CD14-positive monocyte (primary cell): Measurements from ENCODE around the gene FRZB. TPM values are rescaled to one million over a fixed set of nuclear protein-coding genes. Genes with fewer than 3 reads are reported as not detected.

Experiments
- DNase-seq, 3 donors: peaks; one replicate each; pipeline ENCODE4 v3.0.0-alpha.2; 2011 to 2022
- H2AFZ ChIP-seq: 2 replicates; pipeline ENCODE4 v1.6.0; 2012; ENCODE audit warnings: mild to moderate bottlenecking, low read depth, low read length, inconsistent platforms; ENCODE audit not compliant: insufficient read depth, poor library complexity, severe bottlenecking
- H3K27ac ChIP-seq, 2 donors: 1 replicate in 1 of 2; 2 replicates in 1 of 2; pipeline ENCODE4 v1.5.1; 2012 to 2013; ENCODE audit warnings: low read length in 2 of 2, control low read depth in 1 of 2, inconsistent platforms in 1 of 2, low read depth in 1 of 2, mild to moderate bottlenecking in 1 of 2
- H3K27me3 ChIP-seq, 2 donors: one replicate each; pipeline versions ENCODE4 v1.6.0 to v1.6.1; 2011 to 2013; ENCODE audit warnings: low read length in 2 of 2; ENCODE audit not compliant: control insufficient read depth in 2 of 2, insufficient read depth in 2 of 2
- H3K36me3 ChIP-seq, 2 donors: replicated peaks in 1 of 2; 1 replicate in 1 of 2; 2 replicates in 1 of 2; pipeline versions ENCODE4 v1.5.1 to v1.6.1; 2012 to 2013; ENCODE audit warnings: low read length in 2 of 2, control low read depth in 1 of 2, inconsistent platforms in 1 of 2, mild to moderate bottlenecking in 1 of 2; ENCODE audit not compliant: insufficient read depth in 2 of 2, control insufficient read depth in 1 of 2
- H3K4me1 ChIP-seq, 2 donors: 1 replicate in 1 of 2; 2 replicates in 1 of 2; pipeline versions ENCODE4 v1.5.1 to v1.6.1; 2012 to 2013; ENCODE audit warnings: low read length in 2 of 2, control low read depth in 1 of 2, inconsistent platforms in 1 of 2, mild to moderate bottlenecking in 1 of 2, moderate library complexity in 1 of 2; ENCODE audit not compliant: insufficient read depth in 2 of 2, control insufficient read depth in 1 of 2
- H3K4me2 ChIP-seq: replicated peaks from 2 replicates; pipeline ENCODE3; 2012; ENCODE audit warnings: low read length, moderate library complexity, mild to moderate bottlenecking; ENCODE audit not compliant: poor library complexity, severe bottlenecking; ENCODE audit errors: extremely low read depth
- H3K4me3 ChIP-seq, 3 experiments: fragments of 200-600 bp in 1 of 3; sonication (generic) in 1 of 3; replicated peaks in 1 of 3; 1 replicate in 2 of 3; 2 replicates in 1 of 3; pipeline ENCODE4 v1.5.1; 2011 to 2013; ENCODE audit warnings: low read length in 3 of 3, mild to moderate bottlenecking in 3 of 3, control low read depth in 2 of 3, low read depth in 2 of 3, inconsistent platforms in 1 of 3, moderate library complexity in 1 of 3
- H3K79me2 ChIP-seq: 2 replicates; pipeline ENCODE4 v1.6.0; 2012; ENCODE audit warnings: mild to moderate bottlenecking, control low read depth, inconsistent platforms, low read length, moderate library complexity; ENCODE audit not compliant: insufficient read depth
- H3K9ac ChIP-seq: 2 replicates; pipeline ENCODE4 v1.6.0; 2017; ENCODE audit warnings: low read length, mild to moderate bottlenecking; ENCODE audit not compliant: insufficient read depth, poor library complexity, severe bottlenecking
- H3K9me3 ChIP-seq, 2 donors: replicated peaks in 1 of 2; 1 replicate in 1 of 2; 2 replicates in 1 of 2; pipeline versions ENCODE4 v1.5.1 to v1.6.1; 2012 to 2013; ENCODE audit warnings: low read length in 2 of 2, control low read depth in 1 of 2; ENCODE audit not compliant: control insufficient read depth in 1 of 2, insufficient read depth in 1 of 2
- H4K20me1 ChIP-seq: 2 replicates; pipeline ENCODE4 v1.6.0; 2012; ENCODE audit warnings: mild to moderate bottlenecking, low read length, control low read depth, moderate library complexity; ENCODE audit not compliant: insufficient read depth
- H3K27ac Mint-ChIP-seq, 7 donors: one replicate each; pipeline ENCODE4 v1.8.0; 2020; ENCODE audit warnings: mild to moderate bottlenecking in 7 of 7, mixed read lengths in 7 of 7, moderate library complexity in 6 of 7, inconsistent platforms in 2 of 7
- H3K27me3 Mint-ChIP-seq, 3 donors: one replicate each; pipeline ENCODE4 v1.8.0; 2021 to 2022; ENCODE audit warnings: low read depth in 3 of 3, mild to moderate bottlenecking in 3 of 3, mixed read lengths in 3 of 3, moderate library complexity in 3 of 3, inconsistent platforms in 1 of 3
- H3K36me3 Mint-ChIP-seq, 2 donors: one replicate each; pipeline ENCODE4 v1.8.0; 2020; ENCODE audit warnings: mixed read lengths in 2 of 2, inconsistent platforms in 1 of 2, mild to moderate bottlenecking in 1 of 2
- H3K4me1 Mint-ChIP-seq: one replicate; pipeline ENCODE4 v1.8.0; 2020; ENCODE audit warnings: mild to moderate bottlenecking, mixed read lengths
- H3K4me3 Mint-ChIP-seq, 2 donors: one replicate each; pipeline ENCODE4 v1.8.0; 2020; ENCODE audit warnings: mild to moderate bottlenecking in 2 of 2, mixed read lengths in 2 of 2, moderate library complexity in 1 of 2
- H3K9me3 Mint-ChIP-seq, 7 donors: one replicate each; pipeline ENCODE4 v1.8.0; 2020 to 2022; ENCODE audit warnings: mixed read lengths in 7 of 7, mild to moderate bottlenecking in 6 of 7, moderate library complexity in 6 of 7, inconsistent platforms in 2 of 7
- CTCF ChIP-seq: fragments of 200-600 bp; IDR thresholded peaks from one replicate; pipeline ENCODE4 v1.8.0; 2022; ENCODE audit warnings: antibody characterized with exemption, mild to moderate bottlenecking
- WGBS: methylation state at CpG from one replicate; pipeline ENCODE4 v1.1.5; 2013; ENCODE audit warnings: missing lambda C conversion rate; ENCODE audit not compliant: insufficient coverage; 5-methylcytosine and 5-hydroxymethylcytosine counted together
- intact Hi-C, 2 donors: fragments of 100-400 bp; cut with micrococcal nuclease; formaldehyde crosslinking; loops; one replicate each; pipeline versions ENCODE4 v1.15.0 to v1.15.1; 2023
- polyA plus RNA-seq, 3 donors: library from polyadenylated mRNA; depleted of rRNA in 1 of 3; unstranded in 2 of 3; stranded (reverse) in 1 of 3; fragments of 300-500 nt in 2 of 3; fragments of >200 nt in 1 of 3; fragmentation: Illumina TruSeq in 2 of 3; gene quantifications; 1 replicate in 2 of 3; 2 replicates in 1 of 3; pipeline ENCODE4 v1.2.3, GENCODE V29; 2012 to 2021

FRZB gene
- polyA plus RNA-seq, 3 donors: not detected

DNA sequence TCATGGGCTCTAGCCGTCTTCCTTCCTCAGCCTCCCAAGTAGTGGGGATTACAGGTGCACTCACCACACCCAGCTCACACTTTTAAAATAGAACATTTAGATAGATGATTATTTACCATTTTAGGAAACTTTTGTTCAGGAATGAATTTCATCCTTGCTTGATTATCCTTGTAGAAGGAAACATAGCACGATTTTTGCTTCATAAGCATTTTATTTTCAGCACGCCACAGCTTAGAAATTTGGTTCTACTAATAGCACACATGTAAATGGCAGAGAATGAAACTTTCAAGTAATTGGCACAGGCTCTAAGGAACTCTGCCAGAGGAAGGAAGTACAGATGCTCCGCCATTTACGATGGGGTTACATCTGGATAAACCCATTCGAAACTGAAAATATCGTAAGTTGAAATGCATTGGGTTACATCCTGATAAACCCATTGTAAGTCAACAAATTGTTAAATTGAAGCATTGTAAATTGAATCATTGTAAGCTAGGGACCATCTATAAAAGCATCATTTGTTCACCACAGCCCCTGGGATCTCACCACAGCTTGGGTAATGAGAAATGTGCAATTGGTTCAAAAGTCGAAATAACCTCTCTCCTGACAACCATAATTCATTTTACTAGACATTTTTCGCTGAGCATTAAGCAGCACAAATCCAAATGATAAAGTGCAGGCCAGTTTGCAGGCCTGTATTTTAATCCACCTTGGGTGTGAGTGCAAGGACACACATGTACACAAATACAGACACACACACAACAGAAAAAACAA is 33.2 kb downstream of the FRZB start:
- no peaks in the 10 kb centered on the region for H3K27me3 ChIP-seq
- no peak overlapping the region for H3K27ac Mint-ChIP-seq
- H3K4me3 ChIP-seq: no peak overlapping the region
- WGBS: 100% methylated on average over 2 of the region's 9 CpGs
- TF ChIP-seq CTCF: no peak
- H3K79me2 ChIP-seq: no peaks in the 10 kb centered on the region
- H3K4me1 Mint-ChIP-seq: no peaks in the 10 kb centered on the region
- no peaks in the 10 kb centered on the region for H3K36me3 Mint-ChIP-seq
- peaks cover 0 to 3% (median 0%) of the 10 kb centered on the region in 3 donors for H3K27me3 Mint-ChIP-seq
- H3K27ac ChIP-seq: no peak overlapping the region
- H4K20me1 ChIP-seq: no peaks in the 10 kb centered on the region
- H3K36me3 ChIP-seq: no peaks in the 10 kb centered on the region
- H3K4me3 Mint-ChIP-seq: no peak overlapping the region
- no peak overlapping the region for H3K9ac ChIP-seq
- intact Hi-C loops: no loop called here
- no peak for DNase-seq
- no peak overlapping the region for H3K4me2 ChIP-seq
- H3K4me1 ChIP-seq: no peaks in the 10 kb centered on the region
- no peak overlapping the region for H2AFZ ChIP-seq
- peaks cover 0 to 4% (median 0%) of the 10 kb centered on the region in 7 donors for H3K9me3 Mint-ChIP-seq
- H3K9me3 ChIP-seq: no peaks in the 10 kb centered on the region

DNA sequence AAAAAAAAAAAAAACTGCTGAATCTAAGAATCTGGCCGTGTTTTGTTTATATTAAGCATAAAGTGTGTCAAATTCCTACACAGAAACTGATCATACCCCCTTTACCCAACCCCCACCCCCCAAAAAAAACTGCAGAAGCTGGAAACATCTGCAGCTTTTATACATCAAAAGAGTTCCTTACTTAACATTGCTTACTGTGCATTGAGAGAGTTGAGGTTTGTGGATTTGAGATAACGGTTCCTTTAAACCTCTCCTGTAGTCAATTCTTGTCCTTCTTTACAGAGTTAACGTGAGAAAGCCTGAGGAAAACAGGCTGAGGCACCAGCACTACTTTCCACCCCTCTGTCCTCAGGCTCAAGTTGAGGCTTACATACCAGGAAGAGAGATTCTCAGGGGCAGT is 34.5 kb downstream of the FRZB start:
- Histone ChIP-seq H3K27ac (no peak overlapping the region), H3K27me3 (no peaks in the 10 kb centered on the region), H4K20me1 (no peaks in the 10 kb centered on the region), H3K79me2 (no peaks in the 10 kb centered on the region), H3K4me1 (no peaks in the 10 kb centered on the region), H3K9ac (no peak overlapping the region), H2AFZ (no peak overlapping the region), H3K9me3 (no peaks in the 10 kb centered on the region), H3K4me3 (no peak overlapping the region), H3K4me2 (no peak overlapping the region), H3K36me3 (no peaks in the 10 kb centered on the region)
- no peak for TF ChIP-seq CTCF
- WGBS: 100% methylated on average over 1 of the region's 3 CpGs
- H3K27me3 Mint-ChIP-seq: peaks cover 0 to 3% (median 0%) of the 10 kb centered on the region in 3 donors
- H3K36me3 Mint-ChIP-seq: no peaks in the 10 kb centered on the region
- no peak for DNase-seq
- H3K4me1 Mint-ChIP-seq: no peaks in the 10 kb centered on the region
- H3K27ac Mint-ChIP-seq: no peak overlapping the region
- intact Hi-C loops: no loop called here
- peaks cover 0 to 4% (median 0%) of the 10 kb centered on the region in 7 donors for H3K9me3 Mint-ChIP-seq
- no peak overlapping the region for H3K4me3 Mint-ChIP-seq
